Kidney (tissue), 14 donors: ENCODE data around the gene KIAA1191. TPM values are rescaled to one million over a fixed set of nuclear protein-coding genes. Genes with fewer than 3 reads are reported as not detected.

ENCODE experiments used
- DNase-seq, 5 donors: peaks; one replicate each; pipeline ENCODE4 v3.0.0-alpha.2; 2013 to 2020
- FAIRE-seq: peaks from 2 replicates; lab custom pipeline; 2012; peaks lifted over from hg19 to GRCh38; lab: Jason Lieb, UNC
- H3K27ac ChIP-seq, 2 donors: one replicate each; pipeline ENCODE4 v1.7.0; 2013; ENCODE audit warnings: low read depth in 2 of 2, low read length in 2 of 2, inconsistent platforms in 1 of 2
- H3K27me3 ChIP-seq: one replicate; pipeline ENCODE4 v1.7.1; 2013; ENCODE audit warnings: low read length, inconsistent platforms; ENCODE audit not compliant: control insufficient read depth, insufficient read depth
- H3K36me3 ChIP-seq, 3 donors: one replicate each; pipeline versions ENCODE4 v1.7.0 to v1.7.1; 2013; ENCODE audit warnings: low read length in 3 of 3, control low read depth in 1 of 3, inconsistent platforms in 1 of 3; ENCODE audit not compliant: insufficient read depth in 3 of 3, control insufficient read depth in 2 of 3
- H3K4me1 ChIP-seq, 3 donors: one replicate each; pipeline versions ENCODE4 v1.7.0 to v1.7.1; 2013; ENCODE audit warnings: low read length in 3 of 3, inconsistent platforms in 1 of 3, low read depth in 1 of 3; ENCODE audit not compliant: control insufficient read depth in 2 of 3, insufficient read depth in 2 of 3
- H3K4me3 ChIP-seq, 3 donors: one replicate each; pipeline versions ENCODE4 v1.7.0 to v1.8.1; 2013; ENCODE audit warnings: low read length in 3 of 3, control low read depth in 1 of 3, inconsistent platforms in 1 of 3
- H3K9ac ChIP-seq, 3 donors: one replicate each; pipeline versions ENCODE4 v1.7.0 to v1.7.1; 2013; ENCODE audit warnings: low read length in 3 of 3, control low read depth in 1 of 3, inconsistent platforms in 1 of 3
- H3K9me3 ChIP-seq, 3 donors: one replicate each; pipeline versions ENCODE4 v1.7.0 to v1.7.1; 2013; ENCODE audit warnings: low read length in 3 of 3, control low read depth in 1 of 3, inconsistent platforms in 1 of 3; ENCODE audit not compliant: control insufficient read depth in 2 of 3, insufficient read depth in 1 of 3
- intact Hi-C: fragments of 100-400 bp; cut with DNase I; formaldehyde crosslinking; loops from one replicate; pipeline ENCODE4 v1.11.1; 2022
- polyA plus RNA-seq: library from polyadenylated mRNA; stranded (reverse); fragments of 350-450 nt; fragmentation: Illumina TruSeq; extraction: RNeasy Lipid Tissue Mini Kit (QIAGEN cat#74804); gene quantifications from one replicate; pipeline ENCODE4 v1.2.3, GENCODE V29; 2014; ENCODE audit warnings: low read depth, low replicate concordance; ENCODE audit not compliant: insufficient read depth
- total RNA-seq: library from RNA; stranded (reverse); fragmentation: NEBNext Ultra II Directional; extraction: Animal tissue kit (Norgen Biotek cat#: 25700); gene quantifications from one replicate; pipeline ENCODE4 v1.2.1, GENCODE V29; 2021
- TF ChIP-seq, protein P1 (sequence below): IDR thresholded peaks from 3 replicates; pipeline ENCODE4 v1.5.1; 2012; ENCODE audit warnings: mild to moderate bottlenecking, moderate library complexity, borderline replicate concordance; ENCODE audit not compliant: insufficient read depth; ENCODE audit errors: extremely low read depth
- donor health status: control.
- donor health status: control.
- donor health status: control.
- donor health status: control.
- donor health status: control.
- donor health status: DM: yes; HTN: yes; CAD: no.
- donor health status: Normal renal cell carcinoma (clear cell type).

The KIAA1191 gene
- total and polyA plus RNA-seq, 2 donors from 2014 or later, result 109 to 208 TPM

GRCh38 chr5:176386491-176386890 lies 24.9 kb upstream of the KIAA1191 start:
- DNase-seq (no peak), FAIRE-seq (no peak)
- Histone ChIP-seq H3K9me3 (no peaks in the 10 kb centered on the region), H3K4me3 (no peak overlapping the region), H3K27ac (no peak overlapping the region), H3K9ac (no peak overlapping the region), H3K27me3 (no peaks in the 10 kb centered on the region), H3K4me1 (peaks cover 0 to 8% (median 6%) of the 10 kb centered on the region in 3 donors), H3K36me3 (peaks cover 0 to 23% (median 18%) of the 10 kb centered on the region in 3 donors)
- intact Hi-C loops, result no loop called here
- TF ChIP-seq, protein P1, sequence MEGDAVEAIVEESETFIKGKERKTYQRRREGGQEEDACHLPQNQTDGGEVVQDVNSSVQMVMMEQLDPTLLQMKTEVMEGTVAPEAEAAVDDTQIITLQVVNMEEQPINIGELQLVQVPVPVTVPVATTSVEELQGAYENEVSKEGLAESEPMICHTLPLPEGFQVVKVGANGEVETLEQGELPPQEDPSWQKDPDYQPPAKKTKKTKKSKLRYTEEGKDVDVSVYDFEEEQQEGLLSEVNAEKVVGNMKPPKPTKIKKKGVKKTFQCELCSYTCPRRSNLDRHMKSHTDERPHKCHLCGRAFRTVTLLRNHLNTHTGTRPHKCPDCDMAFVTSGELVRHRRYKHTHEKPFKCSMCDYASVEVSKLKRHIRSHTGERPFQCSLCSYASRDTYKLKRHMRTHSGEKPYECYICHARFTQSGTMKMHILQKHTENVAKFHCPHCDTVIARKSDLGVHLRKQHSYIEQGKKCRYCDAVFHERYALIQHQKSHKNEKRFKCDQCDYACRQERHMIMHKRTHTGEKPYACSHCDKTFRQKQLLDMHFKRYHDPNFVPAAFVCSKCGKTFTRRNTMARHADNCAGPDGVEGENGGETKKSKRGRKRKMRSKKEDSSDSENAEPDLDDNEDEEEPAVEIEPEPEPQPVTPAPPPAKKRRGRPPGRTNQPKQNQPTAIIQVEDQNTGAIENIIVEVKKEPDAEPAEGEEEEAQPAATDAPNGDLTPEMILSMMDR, result no peak

DNA sequence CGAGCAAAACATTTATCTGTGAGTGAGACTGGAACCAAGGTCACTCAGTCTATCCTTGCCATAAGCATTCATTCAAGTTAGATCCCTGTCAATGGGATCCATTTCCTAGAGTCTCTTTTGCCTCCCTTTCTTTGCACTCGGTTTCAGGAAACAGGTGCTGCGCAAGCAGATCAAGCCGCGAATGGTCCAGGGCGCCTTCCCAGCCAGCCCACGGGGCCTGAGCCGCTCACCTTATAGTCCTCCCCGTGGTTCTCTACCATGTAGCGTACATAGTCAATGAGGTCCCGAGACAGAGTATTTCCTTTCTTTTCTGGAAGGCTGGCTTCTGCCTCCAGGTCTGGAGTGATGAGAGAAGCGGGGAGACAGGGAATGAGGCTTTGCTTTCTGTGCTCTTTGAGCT lies 23.4 kb upstream of the KIAA1191 start:
- no peak overlapping the region for H3K4me3 ChIP-seq
- no peaks in the 10 kb centered on the region for H3K27me3 ChIP-seq
- FAIRE-seq (no peak), DNase-seq (peak in 1 of 5 donors; percentile 28)
- intact Hi-C loops, result no loop called here
- no peaks in the 10 kb centered on the region for H3K9me3 ChIP-seq
- H3K4me1 ChIP-seq, result peaks cover 0 to 8% (median 6%) of the 10 kb centered on the region in 3 donors
- H3K27ac ChIP-seq, result no peak overlapping the region
- TF ChIP-seq, protein P1, result no peak
- peaks cover 0 to 15% (median 15%) of the 10 kb centered on the region in 3 donors for H3K36me3 ChIP-seq
- no peak overlapping the region for H3K9ac ChIP-seq

- peaks cover 0 to 15% (median 15%) of the 10 kb centered on the region in 3 donors for H3K36me3 ChIP-seq
Measured at GRCh38 chr5:176384366-176384930, 22.9 kb upstream of the KIAA1191 start.

More at GRCh38 chr5:176384366-176384930, 22.9 kb upstream of the KIAA1191 start:
- Histone ChIP-seq H3K27me3 (no peaks in the 10 kb centered on the region), H3K9ac (no peak overlapping the region), H3K27ac (no peak overlapping the region), H3K4me3 (no peak overlapping the region), H3K4me1 (peaks cover 0 to 8% (median 6%) of the 10 kb centered on the region in 3 donors), H3K9me3 (no peaks in the 10 kb centered on the region)
- TF ChIP-seq, protein P1, result no peak
- DNase-seq (no peak), FAIRE-seq (no peak)
- intact Hi-C loops, result no loop called here
